Hepatocyte (in vitro differentiated cells): Measurements from ENCODE around the gene SLC19A1. TPM values are rescaled to one million over a fixed set of nuclear protein-coding genes. Genes with fewer than 3 reads are reported as not detected.

ENCODE experiments used
- DNase-seq: peaks from one replicate; pipeline ENCODE4 v3.0.0-alpha.2; 2016; ENCODE audit warnings: low spot score
- H2AFZ ChIP-seq: fragments of 200-600 bp; sonication (generic); 2 replicates; pipeline ENCODE4 v1.6.0; 2016; ENCODE audit warnings: antibody characterized with exemption, mild to moderate bottlenecking
- H3K27ac ChIP-seq: fragments of 200-600 bp; sonication (generic); 2 replicates; pipeline ENCODE4 v1.5.1; 2016; ENCODE audit warnings: mild to moderate bottlenecking
- H3K27me3 ChIP-seq: fragments of 200-600 bp; sonication (generic); 2 replicates; pipeline ENCODE4 v1.6.1; 2016
- H3K36me3 ChIP-seq: fragments of 200-600 bp; sonication (generic); replicated peaks from 2 replicates; pipeline ENCODE4 v1.5.1; 2016; ENCODE audit warnings: low read depth; ENCODE audit not compliant: insufficient read depth
- H3K4me1 ChIP-seq: fragments of 200-600 bp; sonication (generic); 2 replicates; pipeline ENCODE4 v1.5.1; 2016; ENCODE audit warnings: mild to moderate bottlenecking, moderate library complexity; ENCODE audit not compliant: insufficient read depth
- H3K4me2 ChIP-seq: fragments of 200-600 bp; sonication (generic); 2 replicates; pipeline ENCODE4 v1.6.0; 2016
- H3K4me3 ChIP-seq: fragments of 200-600 bp; sonication (generic); 2 replicates; pipeline ENCODE4 v1.5.1; 2016; ENCODE audit warnings: mild to moderate bottlenecking
- H3K79me2 ChIP-seq: fragments of 200-600 bp; sonication (generic); 2 replicates; pipeline ENCODE4 v1.6.0; 2017; ENCODE audit warnings: mild to moderate bottlenecking
- H3K9me2 ChIP-seq: fragments of 200-600 bp; sonication (generic); replicated peaks from 2 replicates; pipeline ENCODE4 v1.6.0; 2017; ENCODE audit warnings: mild to moderate bottlenecking; ENCODE audit not compliant: insufficient read depth
- H3K9me3 ChIP-seq: fragments of 200-600 bp; sonication (generic); 2 replicates; pipeline ENCODE4 v1.5.1; 2016; ENCODE audit warnings: low read depth, mild to moderate bottlenecking
- H4K20me1 ChIP-seq: fragments of 200-600 bp; sonication (generic); 2 replicates; pipeline ENCODE4 v1.6.0; 2016; ENCODE audit warnings: mild to moderate bottlenecking; ENCODE audit not compliant: insufficient read depth, poor library complexity, severe bottlenecking
- CTCF ChIP-seq: fragments of 200-600 bp; sonication (generic); IDR thresholded peaks from 2 replicates; pipeline ENCODE4 v1.5.1; 2016; ENCODE audit warnings: antibody characterized with exemption, mild to moderate bottlenecking; ENCODE audit not compliant: poor library complexity
- EZH2 ChIP-seq: fragments of 200-600 bp; sonication (generic); IDR thresholded peaks from 2 replicates; pipeline ENCODE4 v1.6.1; 2016; ENCODE audit warnings: antibody characterized with exemption, mild to moderate bottlenecking, borderline replicate concordance
- EZH2phosphoT487 ChIP-seq: fragments of 200-600 bp; sonication (generic); IDR thresholded peaks from one replicate; pipeline ENCODE4 v1.6.1; 2018; ENCODE audit warnings: antibody characterized with exemption, mild to moderate bottlenecking, low read depth, moderate library complexity; ENCODE audit not compliant: unreplicated experiment, severe bottlenecking
- WGBS: methylation state at CpG from one replicate; pipeline ENCODE4 v1.1.6; 2016; ENCODE audit warnings: low lambda C conversion rate; ENCODE audit errors: missing lambda C conversion rate; 5-methylcytosine and 5-hydroxymethylcytosine counted together
- polyA plus RNA-seq: library from polyadenylated mRNA; unstranded; fragments of >200 nt; fragmentation: Nextera tagmentation; extraction: Ambion mirVana; gene quantifications from 2 replicates; pipeline ENCODE4 v1.2.1, GENCODE V29; 2016
- total RNA-seq: library from RNA; depleted of rRNA; stranded (reverse); fragments of >200 nt; gene quantifications from 2 replicates; pipeline ENCODE4 v1.2.3, GENCODE V29; 2014

Gene SLC19A1
- total and polyA plus RNA-seq, 2 experiments from 2014 or later = 7.7 to 24.8 TPM

GRCh38 chr21:45464309-45464708 lies 77.9 kb downstream of the SLC19A1 start:
- no peak overlapping the region for H3K4me2 ChIP-seq
- H3K9me2 ChIP-seq = no peaks in the 10 kb centered on the region
- no peak for DNase-seq
- H2AFZ ChIP-seq = no peak overlapping the region
- H3K4me1 ChIP-seq = peaks cover 16% of the 10 kb centered on the region
- H3K27ac ChIP-seq = no peak overlapping the region
- H3K79me2 ChIP-seq = peaks cover 25% of the 10 kb centered on the region
- H4K20me1 ChIP-seq = no peaks in the 10 kb centered on the region
- H3K4me3 ChIP-seq = no peak overlapping the region
- H3K9me3 ChIP-seq = peaks cover 11% of the 10 kb centered on the region
- WGBS = 98% methylated on average over 5 of the region's 5 CpGs
- TF ChIP-seq CTCF = no peak
- no peak for TF ChIP-seq EZH2phosphoT487
- no peak for TF ChIP-seq EZH2
- no peaks in the 10 kb centered on the region for H3K36me3 ChIP-seq
- H3K27me3 ChIP-seq = no peaks in the 10 kb centered on the region

- H3K9me2 ChIP-seq = no peaks in the 10 kb centered on the region
- H3K4me3 ChIP-seq = no peak overlapping the region
- H3K27ac ChIP-seq = no peak overlapping the region
- no peak for TF ChIP-seq CTCF
- no peak for TF ChIP-seq EZH2phosphoT487
- TF ChIP-seq EZH2 = no peak
- H3K27me3 ChIP-seq = no peaks in the 10 kb centered on the region
- DNase-seq = no peak
- peaks cover 25% of the 10 kb centered on the region for H3K79me2 ChIP-seq
- no peak overlapping the region for H3K4me2 ChIP-seq
- H2AFZ ChIP-seq = no peak overlapping the region
- H4K20me1 ChIP-seq = no peaks in the 10 kb centered on the region
- peaks cover 12% of the 10 kb centered on the region for H3K4me1 ChIP-seq
- H3K9me3 ChIP-seq = peaks cover 11% of the 10 kb centered on the region
- WGBS = 95% methylated on average over 6 of the region's 7 CpGs
- H3K36me3 ChIP-seq = no peaks in the 10 kb centered on the region
Measured at GRCh38 chr21:45463871-45464270, 78.4 kb downstream of the SLC19A1 start.

GRCh38 chr21:45461806-45462341 lies 80.4 kb downstream of the SLC19A1 start:
- Histone ChIP-seq H4K20me1 (no peaks in the 10 kb centered on the region), H3K4me3 (no peak overlapping the region), H3K36me3 (no peaks in the 10 kb centered on the region), H3K9me3 (peaks cover 11% of the 10 kb centered on the region), H3K27me3 (no peaks in the 10 kb centered on the region), H3K4me1 (peaks cover 12% of the 10 kb centered on the region), H3K4me2 (no peak overlapping the region), H3K27ac (no peak overlapping the region), H2AFZ (no peak overlapping the region), H3K9me2 (no peaks in the 10 kb centered on the region), H3K79me2 (peaks cover 25% of the 10 kb centered on the region)
- no peak for DNase-seq
- TF ChIP-seq EZH2 = no peak
- TF ChIP-seq CTCF = no peak
- no peak for TF ChIP-seq EZH2phosphoT487

- WGBS = 96% methylated on average over 5 of the region's 5 CpGs
- H2AFZ ChIP-seq = no peak overlapping the region
- TF ChIP-seq EZH2 (no peak), EZH2phosphoT487 (no peak), CTCF (no peak)
- H3K79me2 ChIP-seq = peaks cover 27% of the 10 kb centered on the region
- H3K9me2 ChIP-seq = no peaks in the 10 kb centered on the region
- H4K20me1 ChIP-seq = no peaks in the 10 kb centered on the region
- no peaks in the 10 kb centered on the region for H3K27me3 ChIP-seq
- no peak overlapping the region for H3K4me3 ChIP-seq
- no peak overlapping the region for H3K4me2 ChIP-seq
- H3K36me3 ChIP-seq = no peaks in the 10 kb centered on the region
- peaks cover 12% of the 10 kb centered on the region for H3K4me1 ChIP-seq
- no peak overlapping the region for H3K27ac ChIP-seq
- peaks cover 11% of the 10 kb centered on the region for H3K9me3 ChIP-seq
- no peak for DNase-seq
Measured at GRCh38 chr21:45461369-45461750, 80.9 kb downstream of the SLC19A1 start.
